Transverse colon (tissue), 4 donors: ENCODE results near the gene TFEB. TPM values are rescaled to one million over a fixed set of nuclear protein-coding genes. Genes with fewer than 3 reads are reported as not detected.
A peak's percentile ranks its signal among the peaks of the same experiment; 100 is the strongest.

Source experiments
- DNase-seq: peaks from one replicate; pipeline ENCODE4 v3.0.0-alpha.2; 2019
- H3K27ac ChIP-seq, 4 donors: fragments of 200-600 bp; sonication (generic); 2 replicates each; pipeline ENCODE4 v1.5.1; 2016 to 2018; ENCODE audit warnings: inconsistent platforms in 4 of 4
- H3K27me3 ChIP-seq: fragments of 200-600 bp; sonication (generic); 2 replicates; pipeline ENCODE4 v1.5.1; 2017; ENCODE audit warnings: inconsistent platforms
- H3K36me3 ChIP-seq, 4 donors: fragments of 200-600 bp; sonication (generic); 2 replicates each; pipeline ENCODE4 v1.5.1; 2017 to 2019; ENCODE audit warnings: inconsistent platforms in 4 of 4
- H3K4me1 ChIP-seq, 4 donors: fragments of 200-600 bp; sonication (generic); 2 replicates each; pipeline ENCODE4 v1.5.1; 2017 to 2020; ENCODE audit warnings: inconsistent platforms in 4 of 4
- H3K4me3 ChIP-seq, 4 donors: fragments of 200-600 bp; sonication (generic); 1 replicate in 1 of 4; 2 replicates in 3 of 4; pipeline versions ENCODE4 v1.5.1 to v1.6.1; 2017 to 2019; ENCODE audit warnings: inconsistent platforms in 4 of 4
- H3K9me3 ChIP-seq, 2 donors: fragments of 200-600 bp; sonication (generic); 2 replicates each; pipeline ENCODE4 v1.5.1; 2017 to 2019; ENCODE audit warnings: inconsistent platforms in 2 of 2
- CTCF ChIP-seq, 5 experiments: fragments of 200-600 bp in 3 of 5; fragments of 450-650 bp in 2 of 5; sonication (generic) in 3 of 5; IDR thresholded peaks; 1 replicate in 2 of 5; 2 replicates in 3 of 5; pipeline ENCODE4 v1.5.1; 2016 to 2017; ENCODE audit warnings: antibody characterized with exemption in 5 of 5, inconsistent platforms in 3 of 5, mild to moderate bottlenecking in 2 of 5, moderate library complexity in 1 of 5
- EP300 ChIP-seq: sonication (generic); formaldehyde crosslinking; IDR thresholded peaks from one replicate; pipeline ENCODE4 v1.6.1; 2017; ENCODE audit warnings: antibody characterized with exemption, low read depth
- POLR2A ChIP-seq: fragments of 450-650 bp; IDR thresholded peaks from one replicate; pipeline ENCODE4 v1.6.1; 2016; ENCODE audit warnings: antibody characterized with exemption, mild to moderate bottlenecking, moderate library complexity
- POLR2AphosphoS5 ChIP-seq, 3 donors: sonication (generic); formaldehyde crosslinking; IDR thresholded peaks; one replicate each; pipeline ENCODE4 v1.6.1; 2016; ENCODE audit warnings: antibody characterized with exemption in 3 of 3
- WGBS, 2 donors: methylation state at CpG; one replicate each; pipeline ENCODE4 v1.1.5; 2018; ENCODE audit warnings: low coverage in 1 of 2; 5-methylcytosine and 5-hydroxymethylcytosine counted together
- in situ Hi-C, 4 donors: fragments of 200-750 bp; cut with MboI; loops; one replicate each; pipeline versions ENCODE4 v1.15.0 to v1.15.1; 2017; ENCODE audit warnings: low sequenced_read_pairs in 3 of 4, low pct_ligation_motif_present in 1 of 4, low pct_unique_long_range_greater_than_20kb in 1 of 4
- intact Hi-C: fragments of 100-400 bp; cut with DNase I; formaldehyde crosslinking; loops from one replicate; pipeline ENCODE4 v1.15.1; 2023; ENCODE audit warnings: low total_unique reads
- total RNA-seq, 4 donors: library from RNA; depleted of rRNA; stranded (reverse); fragments of >200 nt; gene quantifications; one replicate each; pipeline ENCODE4 v1.1.0, GENCODE V29; 2016

TFEB gene
- total RNA-seq, 4 donors from 2014 or later = 30.4 to 47.1 (median 38.1) TPM

GRCh38 chr6:41734666-41735426, 562 bp downstream of the TFEB start:
- DNase-seq = peak; percentile 86
- Histone ChIP-seq H3K27me3 (no peaks in the 10 kb centered on the region), H3K27ac (peak overlapping the region; percentile 97 to 98 (median 98)), H3K4me1 (peaks cover 25 to 45% (median 35%) of the 10 kb centered on the region in 4 donors), H3K4me3 (peak overlapping the region; percentile 79 to 98 (median 86)), H3K9me3 (no peaks in the 10 kb centered on the region), H3K36me3 (no peaks in the 10 kb centered on the region)
- in situ Hi-C loops (no loop called here), intact Hi-C loops (loop anchor here (1.0 to 2.0 kb wide), 2 partner anchors 20 to 29 kb away; no protein-coding TSS in a partner anchor)
- 0% methylated on average over 30 of the region's 76 CpGs; no CpG with 5 or more reads in 1 of the 2 donors for WGBS, 2 donors
- TF ChIP-seq POLR2A (peak; percentile 56), EP300 (no peak)

GRCh38 chr6:41733707-41734665, 1.4 kb downstream of the TFEB start:
- Histone ChIP-seq H3K27me3 (no peaks in the 10 kb centered on the region), H3K27ac (peak overlapping the region; percentile 97 to 98 (median 98)), H3K4me3 (peak overlapping the region; percentile 79 to 98 (median 86)), H3K4me1 (peaks cover 32 to 53% (median 43%) of the 10 kb centered on the region in 4 donors), H3K36me3 (no peaks in the 10 kb centered on the region), H3K9me3 (no peaks in the 10 kb centered on the region)
- peak; percentile 82 for DNase-seq
- intact Hi-C loops = loop anchor here (2.0 kb wide), 1 partner anchor 19 kb away; no protein-coding TSS in a partner anchor
- WGBS, 2 donors = 2% methylated on average over 53 of the region's 73 CpGs; no CpG with 5 or more reads in 1 of the 2 donors
- TF ChIP-seq POLR2A (peak; percentile 38), CTCF (IDR thresholded peaks at IDR 0.05) (no peak), EP300 (no peak), POLR2AphosphoS5 (IDR thresholded peaks at IDR 0.05) (peak; percentile 8 to 40 (median 37))
- in situ Hi-C loops = no loop called here

- 50% methylated on average over 11 of the region's 11 CpGs; no CpG with 5 or more reads in 1 of the 2 donors for whole genome bisulfite sequencing, 2 donors
- in situ Hi-C loops = no loop called here
- no peak for DNase-seq
- peak overlapping the region; percentile 79 to 98 (median 86) for H3K4me3 ChIP-seq
- H3K4me1 ChIP-seq = peaks cover 39 to 60% (median 50%) of the 10 kb centered on the region in 4 donors
- H3K36me3 ChIP-seq = no peaks in the 10 kb centered on the region
- H3K9me3 ChIP-seq = no peaks in the 10 kb centered on the region
- intact Hi-C loops = no loop called here
- no peak for TF ChIP-seq POLR2AphosphoS5 (IDR thresholded peaks at IDR 0.05)
- TF ChIP-seq POLR2A = no peak
- no peak for TF ChIP-seq EP300
- TF ChIP-seq CTCF (IDR thresholded peaks at IDR 0.05) = no peak
- peak overlapping the region; percentile 97 to 98 (median 98) for H3K27ac ChIP-seq
- no peaks in the 10 kb centered on the region for H3K27me3 ChIP-seq
Observed at GRCh38 chr6:41733360-41733706, 2.1 kb downstream of the TFEB start.

GRCh38 chr6:41732591-41733359, 2.6 kb downstream of the TFEB start:
- in situ Hi-C loops = no loop called here
- H3K27ac ChIP-seq = peak overlapping the region; percentile 97 to 98 (median 98)

More at GRCh38 chr6:41732591-41733359, 2.6 kb downstream of the TFEB start:
- Histone ChIP-seq H3K9me3 (no peaks in the 10 kb centered on the region), H3K27me3 (no peaks in the 10 kb centered on the region), H3K36me3 (no peaks in the 10 kb centered on the region), H3K4me3 (peak overlapping the region in 2 of 4 donors; percentile 92 to 98), H3K4me1 (peaks cover 43 to 65% (median 56%) of the 10 kb centered on the region in 4 donors)
- TF ChIP-seq CTCF (IDR thresholded peaks at IDR 0.05) = no peak
- no peak for TF ChIP-seq EP300
- TF ChIP-seq POLR2AphosphoS5 (IDR thresholded peaks at IDR 0.05) = peak in 2 of 3 donors; percentile 25 to 33
- TF ChIP-seq POLR2A = peak; percentile 48
- intact Hi-C loops = no loop called here
- 64 to 80% methylated on average over 1 to 8 of the region's 8 CpGs for WGBS, 2 donors
- DNase-seq = peak; percentile 70
